HCT116 (cell line): ENCODE results near the gene PDRG1. TPM values are rescaled to one million over a fixed set of nuclear protein-coding genes. Genes with fewer than 3 reads are reported as not detected.

Experiments
- ATAC-seq: fragments of 200-7000 bp; cut with Tn5 transposase; 2 replicates; pipeline ENCODE4 v1.9.1; 2020; ENCODE audit warnings: mild to moderate bottlenecking, moderate library complexity
- BruUV-seq: library from RNA; stranded (reverse); fragments of 400-500 nt; replicated peaks from 2 replicates; lab custom pipeline; 2021; lab: Mats Ljungman, UMichigan
- CTCF ChIA-PET: fragments of 300-600 bp; sonication (Branson Sonifier 250); formaldehyde crosslinking; loops from one replicate; lab custom pipeline; 2021; ENCODE audit warnings: antibody characterized with exemption; lab: Charles Lee
- POLR2A ChIA-PET: fragments of 300-600, 350-600 bp; sonication (Branson Sonifier 250); formaldehyde crosslinking; loops from one replicate; lab custom pipeline; 2021; ENCODE audit warnings: antibody characterized with exemption; lab: Charles Lee
- RAD21 ChIA-PET, 2 experiments: fragments of 300-600 bp; sonication (Branson Sonifier 250); formaldehyde crosslinking; loops; one replicate each; lab custom pipeline; 2023; ENCODE audit warnings: low total read pairs in 2 of 2; ENCODE audit not compliant: uncharacterized antibody in 2 of 2, unreplicated experiment in 2 of 2, low non-redundant PET in 1 of 2; lab: Charles Lee
- DNase-seq: peaks from one replicate; pipeline ENCODE4 v3.0.0-alpha.2; 2010; ENCODE audit warnings: low read depth, low spot score
- H2AFZ ChIP-seq: fragments of 200-600 bp; shearing (Covaris generic), sonication (generic); 2 replicates; pipeline ENCODE4 v1.6.1; 2017; ENCODE audit warnings: low read depth, mixed run types, mixed read lengths, antibody characterized with exemption, low read length; ENCODE audit not compliant: poor library complexity, severe bottlenecking
- H3K27ac ChIP-seq: 2 replicates; pipeline ENCODE4 v1.5.1; 2012; ENCODE audit warnings: low read depth, low read length
- H3K27me3 ChIP-seq: fragments of 200-600 bp; sonication (generic); 2 replicates; pipeline ENCODE4 v1.6.1; 2016; ENCODE audit warnings: mixed run types, low read length, mixed read lengths; ENCODE audit not compliant: insufficient read depth
- H3K36me3 ChIP-seq, 2 experiments: fragments of 200-500 bp in 1 of 2; fragments of 200-600 bp in 1 of 2; sonication (Bioruptor generic) in 1 of 2; sonication (generic) in 1 of 2; 2 replicates each; pipeline versions ENCODE4 v1.5.1 to v1.6.1; 2014 to 2016; ENCODE audit warnings: low read length in 2 of 2, inconsistent platforms in 1 of 2, mixed read lengths in 1 of 2, mixed run types in 1 of 2; ENCODE audit not compliant: insufficient read depth in 2 of 2, control insufficient read depth in 1 of 2
- H3K4me1 ChIP-seq, 2 experiments: fragments of 200-600 bp in 1 of 2; sonication (generic) in 1 of 2; 2 replicates each; pipeline versions ENCODE4 v1.5.1 to v1.6.1; 2012 to 2017; ENCODE audit warnings: low read length in 2 of 2, inconsistent platforms in 1 of 2, mild to moderate bottlenecking in 1 of 2, mixed read lengths in 1 of 2, mixed run types in 1 of 2, moderate library complexity in 1 of 2; ENCODE audit not compliant: insufficient read depth in 2 of 2, control insufficient read depth in 1 of 2
- H3K4me2 ChIP-seq: fragments of 200-600 bp; sonication (generic); 2 replicates; pipeline ENCODE4 v1.6.1; 2017; ENCODE audit warnings: mixed run types, low read length, mixed read lengths
- H3K4me3 ChIP-seq, 2 experiments: fragments of 200-600 bp in 1 of 2; sonication (generic) in 1 of 2; replicated peaks in 1 of 2; 2 replicates each; pipeline ENCODE4 v1.5.1; 2011 to 2016; ENCODE audit warnings: low read length in 2 of 2, control low read depth in 1 of 2, low read depth in 1 of 2, mild to moderate bottlenecking in 1 of 2, mixed read lengths in 1 of 2, mixed run types in 1 of 2
- H3K79me2 ChIP-seq: fragments of 200-600 bp; sonication (generic); 2 replicates; pipeline ENCODE4 v1.6.1; 2017; ENCODE audit warnings: mild to moderate bottlenecking, mixed run types, low read length, moderate library complexity, mixed read lengths; ENCODE audit not compliant: insufficient read depth
- H3K9ac ChIP-seq: fragments of 200-600 bp; sonication (generic); 2 replicates; pipeline ENCODE4 v1.6.1; 2016; ENCODE audit warnings: low read length, mixed read lengths
- H3K9me2 ChIP-seq: fragments of 200-600 bp; sonication (generic), shearing (Covaris generic); 2 replicates; pipeline ENCODE4 v1.6.1; 2017; ENCODE audit warnings: mixed run types, mild to moderate bottlenecking, moderate library complexity; ENCODE audit not compliant: insufficient read depth
- H3K9me3 ChIP-seq, 2 experiments: fragments of 200-500 bp in 1 of 2; fragments of 200-600 bp in 1 of 2; sonication (Bioruptor generic) in 1 of 2; sonication (generic) in 1 of 2; 2 replicates each; pipeline ENCODE4 v1.6.1; 2014 to 2017; ENCODE audit warnings: low read length in 2 of 2, mixed read lengths in 2 of 2, inconsistent platforms in 1 of 2, low read depth in 1 of 2, mild to moderate bottlenecking in 1 of 2, mixed run types in 1 of 2, moderate library complexity in 1 of 2; ENCODE audit not compliant: control insufficient read depth in 1 of 2, insufficient read depth in 1 of 2
- H4K20me1 ChIP-seq: fragments of 200-600 bp; sonication (generic), shearing (Covaris generic); 2 replicates; pipeline ENCODE4 v1.6.1; 2017; ENCODE audit warnings: mixed run types, mild to moderate bottlenecking, moderate library complexity; ENCODE audit not compliant: insufficient read depth
- CEBPB ChIP-seq: IDR thresholded peaks from 2 replicates; pipeline ENCODE4 v1.6.1; 2012; ENCODE audit warnings: low read depth
- FOSL1 ChIP-seq: IDR thresholded peaks from 2 replicates; pipeline ENCODE4 v1.6.1; 2012; ENCODE audit warnings: low read depth
- SIN3A ChIP-seq: IDR thresholded peaks from 2 replicates; pipeline ENCODE4 v1.6.1; 2012; ENCODE audit warnings: low read depth
- SP1 ChIP-seq: IDR thresholded peaks from 2 replicates; pipeline ENCODE4 v1.6.1; 2012; ENCODE audit warnings: low read depth
- YY1 ChIP-seq: IDR thresholded peaks from 2 replicates; pipeline ENCODE4 v1.6.1; 2011; ENCODE audit warnings: low read length, low read depth, moderate library complexity, mild to moderate bottlenecking; ENCODE audit not compliant: insufficient replicate concordance; ENCODE audit errors: extremely low read depth
- intact Hi-C: fragments of 100-400 bp; cut with micrococcal nuclease; formaldehyde crosslinking; loops from 2 replicates; pipeline ENCODE4 v1.10.0; 2022
- total RNA-seq: library from RNA; stranded (reverse); gene quantifications from one replicate; pipeline ENCODE4 v1.2.1, GENCODE V29; 2021; ENCODE audit not compliant: unreplicated experiment
- TF ChIP-seq, protein P1 (sequence below): IDR thresholded peaks from 2 replicates; pipeline ENCODE4 v1.6.1; 2011; ENCODE audit warnings: mild to moderate bottlenecking, low read length, moderate library complexity; ENCODE audit not compliant: insufficient replicate concordance; ENCODE audit errors: extremely low read depth
- TF ChIP-seq, protein P2 (sequence below): IDR thresholded peaks from 2 replicates; pipeline ENCODE4 v1.6.1; 2012; ENCODE audit warnings: low read depth
- TF ChIP-seq, protein P3 (sequence below), 3 experiments: fragments of 200-600 bp in 1 of 3; sonication (generic) in 1 of 3; IDR thresholded peaks in 2 of 3; conservative IDR thresholded peaks in 1 of 3; 2 replicates each; pipeline ENCODE4 v1.5.1; 2012 to 2017; ENCODE audit warnings: low read depth in 2 of 3, low read length in 2 of 3, antibody characterized with exemption in 1 of 3, borderline replicate concordance in 1 of 3, control low read depth in 1 of 3, mild to moderate bottlenecking in 1 of 3, mixed read lengths in 1 of 3, mixed run types in 1 of 3, moderate library complexity in 1 of 3; ENCODE audit not compliant: insufficient read depth in 1 of 3
- TF ChIP-seq, protein P4 (sequence below): IDR thresholded peaks from 2 replicates; pipeline ENCODE4 v1.6.1; 2012
- TF ChIP-seq, protein P5 (sequence below): IDR thresholded peaks from 2 replicates; pipeline ENCODE4 v1.6.1; 2012

Gene PDRG1
- total RNA-seq, 1 experiment from 2014 or later: 18.7 TPM

DNA sequence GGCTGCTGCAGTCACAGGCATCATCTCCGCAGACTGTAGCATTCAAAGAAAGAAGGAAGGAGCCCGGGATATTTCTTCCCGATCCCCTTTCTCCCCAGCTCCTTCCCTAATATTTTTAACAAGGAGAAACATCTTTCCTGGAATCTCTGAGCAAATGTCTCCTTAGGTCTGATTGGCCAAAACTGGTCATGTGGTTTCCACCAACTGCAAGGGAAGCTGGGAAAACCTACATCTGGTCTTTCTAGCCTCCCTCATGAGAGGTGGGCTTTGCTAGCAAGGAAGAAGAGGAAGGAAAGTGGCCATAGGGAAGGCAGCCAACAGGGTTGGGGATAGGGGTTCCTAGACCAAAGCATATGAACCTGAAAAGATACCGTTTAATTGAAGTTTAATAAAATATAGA lies 35.1 kb downstream of the PDRG1 start (continued):
- TF ChIP-seq, protein P1, sequence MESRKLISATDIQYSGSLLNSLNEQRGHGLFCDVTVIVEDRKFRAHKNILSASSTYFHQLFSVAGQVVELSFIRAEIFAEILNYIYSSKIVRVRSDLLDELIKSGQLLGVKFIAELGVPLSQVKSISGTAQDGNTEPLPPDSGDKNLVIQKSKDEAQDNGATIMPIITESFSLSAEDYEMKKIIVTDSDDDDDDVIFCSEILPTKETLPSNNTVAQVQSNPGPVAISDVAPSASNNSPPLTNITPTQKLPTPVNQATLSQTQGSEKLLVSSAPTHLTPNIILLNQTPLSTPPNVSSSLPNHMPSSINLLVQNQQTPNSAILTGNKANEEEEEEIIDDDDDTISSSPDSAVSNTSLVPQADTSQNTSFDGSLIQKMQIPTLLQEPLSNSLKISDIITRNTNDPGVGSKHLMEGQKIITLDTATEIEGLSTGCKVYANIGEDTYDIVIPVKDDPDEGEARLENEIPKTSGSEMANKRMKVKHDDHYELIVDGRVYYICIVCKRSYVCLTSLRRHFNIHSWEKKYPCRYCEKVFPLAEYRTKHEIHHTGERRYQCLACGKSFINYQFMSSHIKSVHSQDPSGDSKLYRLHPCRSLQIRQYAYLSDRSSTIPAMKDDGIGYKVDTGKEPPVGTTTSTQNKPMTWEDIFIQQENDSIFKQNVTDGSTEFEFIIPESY: no peak
- TF ChIP-seq, protein P2, sequence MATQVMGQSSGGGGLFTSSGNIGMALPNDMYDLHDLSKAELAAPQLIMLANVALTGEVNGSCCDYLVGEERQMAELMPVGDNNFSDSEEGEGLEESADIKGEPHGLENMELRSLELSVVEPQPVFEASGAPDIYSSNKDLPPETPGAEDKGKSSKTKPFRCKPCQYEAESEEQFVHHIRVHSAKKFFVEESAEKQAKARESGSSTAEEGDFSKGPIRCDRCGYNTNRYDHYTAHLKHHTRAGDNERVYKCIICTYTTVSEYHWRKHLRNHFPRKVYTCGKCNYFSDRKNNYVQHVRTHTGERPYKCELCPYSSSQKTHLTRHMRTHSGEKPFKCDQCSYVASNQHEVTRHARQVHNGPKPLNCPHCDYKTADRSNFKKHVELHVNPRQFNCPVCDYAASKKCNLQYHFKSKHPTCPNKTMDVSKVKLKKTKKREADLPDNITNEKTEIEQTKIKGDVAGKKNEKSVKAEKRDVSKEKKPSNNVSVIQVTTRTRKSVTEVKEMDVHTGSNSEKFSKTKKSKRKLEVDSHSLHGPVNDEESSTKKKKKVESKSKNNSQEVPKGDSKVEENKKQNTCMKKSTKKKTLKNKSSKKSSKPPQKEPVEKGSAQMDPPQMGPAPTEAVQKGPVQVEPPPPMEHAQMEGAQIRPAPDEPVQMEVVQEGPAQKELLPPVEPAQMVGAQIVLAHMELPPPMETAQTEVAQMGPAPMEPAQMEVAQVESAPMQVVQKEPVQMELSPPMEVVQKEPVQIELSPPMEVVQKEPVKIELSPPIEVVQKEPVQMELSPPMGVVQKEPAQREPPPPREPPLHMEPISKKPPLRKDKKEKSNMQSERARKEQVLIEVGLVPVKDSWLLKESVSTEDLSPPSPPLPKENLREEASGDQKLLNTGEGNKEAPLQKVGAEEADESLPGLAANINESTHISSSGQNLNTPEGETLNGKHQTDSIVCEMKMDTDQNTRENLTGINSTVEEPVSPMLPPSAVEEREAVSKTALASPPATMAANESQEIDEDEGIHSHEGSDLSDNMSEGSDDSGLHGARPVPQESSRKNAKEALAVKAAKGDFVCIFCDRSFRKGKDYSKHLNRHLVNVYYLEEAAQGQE: no peak

DNA sequence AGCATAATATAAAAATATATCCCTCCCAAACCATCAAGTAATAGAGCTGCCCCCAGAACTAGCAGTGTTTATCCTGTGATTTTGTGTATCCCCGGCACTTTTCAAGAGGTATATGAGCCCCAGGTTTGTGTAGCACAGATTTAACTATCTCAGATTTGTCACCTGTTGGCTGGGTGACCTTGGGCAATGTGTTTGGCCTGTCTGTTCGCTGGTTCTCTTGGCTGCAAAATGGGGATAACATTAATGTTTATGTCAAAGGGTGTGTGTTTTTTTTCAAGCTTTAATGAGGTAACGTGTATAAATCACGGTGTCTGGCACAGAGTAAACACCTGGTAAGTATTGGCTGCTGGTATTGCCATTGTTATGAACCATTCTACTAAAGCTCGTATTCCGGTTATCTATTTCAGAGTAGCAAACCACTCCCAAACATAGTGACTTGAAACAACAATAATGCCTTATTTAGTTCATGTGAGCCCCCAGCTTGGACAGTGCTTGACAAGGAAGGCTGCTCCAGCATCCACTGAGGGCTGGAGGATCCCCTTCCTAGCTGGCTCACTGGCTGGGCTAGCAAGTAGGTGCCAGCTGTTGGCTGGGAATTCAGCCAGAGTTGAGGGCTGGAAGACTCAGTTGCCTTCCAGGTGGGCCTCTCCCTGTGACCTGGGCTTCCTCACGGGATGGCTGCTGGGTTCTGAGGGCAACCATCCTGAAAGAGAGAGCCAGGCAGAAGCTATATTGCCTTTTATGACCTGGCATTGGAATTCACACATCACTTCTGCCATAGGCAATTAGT lies 36.2 kb downstream of the PDRG1 start:
- no peak for TF ChIP-seq SIN3A
- no peak for TF ChIP-seq YY1
- TF ChIP-seq, protein P3, sequence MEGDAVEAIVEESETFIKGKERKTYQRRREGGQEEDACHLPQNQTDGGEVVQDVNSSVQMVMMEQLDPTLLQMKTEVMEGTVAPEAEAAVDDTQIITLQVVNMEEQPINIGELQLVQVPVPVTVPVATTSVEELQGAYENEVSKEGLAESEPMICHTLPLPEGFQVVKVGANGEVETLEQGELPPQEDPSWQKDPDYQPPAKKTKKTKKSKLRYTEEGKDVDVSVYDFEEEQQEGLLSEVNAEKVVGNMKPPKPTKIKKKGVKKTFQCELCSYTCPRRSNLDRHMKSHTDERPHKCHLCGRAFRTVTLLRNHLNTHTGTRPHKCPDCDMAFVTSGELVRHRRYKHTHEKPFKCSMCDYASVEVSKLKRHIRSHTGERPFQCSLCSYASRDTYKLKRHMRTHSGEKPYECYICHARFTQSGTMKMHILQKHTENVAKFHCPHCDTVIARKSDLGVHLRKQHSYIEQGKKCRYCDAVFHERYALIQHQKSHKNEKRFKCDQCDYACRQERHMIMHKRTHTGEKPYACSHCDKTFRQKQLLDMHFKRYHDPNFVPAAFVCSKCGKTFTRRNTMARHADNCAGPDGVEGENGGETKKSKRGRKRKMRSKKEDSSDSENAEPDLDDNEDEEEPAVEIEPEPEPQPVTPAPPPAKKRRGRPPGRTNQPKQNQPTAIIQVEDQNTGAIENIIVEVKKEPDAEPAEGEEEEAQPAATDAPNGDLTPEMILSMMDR (IDR thresholded peaks at IDR 0.05 in 2 of 3, conservative IDR thresholded peaks at IDR 0.05 in 1 of 3; ENCODE audit: borderline replicate concordance in 1 of 3, insufficient read depth in 1 of 3, low read depth in 2 of 3, low read length in 2 of 3): no peak
- TF ChIP-seq, protein P4, sequence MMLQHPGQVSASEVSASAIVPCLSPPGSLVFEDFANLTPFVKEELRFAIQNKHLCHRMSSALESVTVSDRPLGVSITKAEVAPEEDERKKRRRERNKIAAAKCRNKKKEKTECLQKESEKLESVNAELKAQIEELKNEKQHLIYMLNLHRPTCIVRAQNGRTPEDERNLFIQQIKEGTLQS: no peak
- TF ChIP-seq, protein P5, sequence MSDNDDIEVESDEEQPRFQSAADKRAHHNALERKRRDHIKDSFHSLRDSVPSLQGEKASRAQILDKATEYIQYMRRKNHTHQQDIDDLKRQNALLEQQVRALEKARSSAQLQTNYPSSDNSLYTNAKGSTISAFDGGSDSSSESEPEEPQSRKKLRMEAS: no peak
- no peak for TF ChIP-seq SP1
- no peak for TF ChIP-seq FOSL1
- no peak for TF ChIP-seq CEBPB
- Histone ChIP-seq H3K9ac (no peak overlapping the region), H3K9me2 (no peaks in the 10 kb centered on the region), H3K79me2 (no peaks in the 10 kb centered on the region), H4K20me1 (no peaks in the 10 kb centered on the region), H3K36me3 (no peaks in the 10 kb centered on the region), H2AFZ (no peak overlapping the region), H3K27ac (no peak overlapping the region), H3K27me3 (no peaks in the 10 kb centered on the region), H3K4me3 (no peak overlapping the region), H3K4me1 (no peaks in the 10 kb centered on the region), H3K9me3 (no peaks in the 10 kb centered on the region), H3K4me2 (no peak overlapping the region)
- ATAC-seq: no peak
- ChIA-PET POLR2A (no interaction called here), RAD21 (no interaction called here), CTCF (no interaction called here)
- DNase-seq: no peak
- BruUV-seq: no TSS peak
- intact Hi-C loops: no loop called here
